ENCODE data around the gene HSPB1.
"Not testable (repeated sequence)": the region's sequence is repeated elsewhere in the genome, so short reads cannot be mapped to it uniquely, and the experiment has no call there.

- TF ChIP-seq TP53 (CRISPR knock-in tag; IDR thresholded peaks at IDR 0.05); AFF4 (CRISPR knock-in tag; IDR thresholded peaks at IDR 0.05; ENCODE audit: borderline replicate concordance); USF2 (CRISPR knock-in tag; IDR thresholded peaks at IDR 0.05); CTCF (IDR thresholded peaks at IDR 0.05); ATF6 (CRISPR knock-in tag; IDR thresholded peaks at IDR 0.05); NFYB (CRISPR knock-in tag; conservative IDR thresholded peaks at IDR 0.05; ENCODE audit: low read depth); CREM (CRISPR knock-in tag; IDR thresholded peaks at IDR 0.05); MXD4 (CRISPR knock-in tag; IDR thresholded peaks at IDR 0.05; ENCODE audit: borderline replicate concordance); SP1 (CRISPR knock-in tag; conservative IDR thresholded peaks at IDR 0.05); E2F5 (CRISPR knock-in tag; IDR thresholded peaks at IDR 0.05); RELA (CRISPR knock-in tag; IDR thresholded peaks at IDR 0.05; ENCODE audit: borderline replicate concordance); MAX (CRISPR knock-in tag; IDR thresholded peaks at IDR 0.05): not testable (repeated sequence)
These were observed 12.3 kb downstream of the HSPB1 start for GRCh38 chr7:76314740-76315139.

All from WTC11 (cell line).